NCI-H1436 (cell line): Measurements from ENCODE around the gene CCDC70.

ENCODE experiments used
- DNase-seq: peaks from one replicate; lab custom pipeline; 2025; lab: John Stamatoyannopoulos, UW

Gene CCDC70

GRCh38 chr13:51829568-51829899, 32.2 kb upstream of the CCDC70 start:
- DNase-seq = no peak

GRCh38 chr13:51831519-51831918, 30.2 kb upstream of the CCDC70 start:
- no peak for DNase-seq

GRCh38 chr13:51832471-51833152, 29.2 kb upstream of the CCDC70 start:
- no peak for DNase-seq

- DNase-seq = no peak
Observed at GRCh38 chr13:51833980-51834379, 27.8 kb upstream of the CCDC70 start.

- DNase-seq = no peak
Observed at GRCh38 chr13:51834581-51835171, 27.1 kb upstream of the CCDC70 start.

- no peak for DNase-seq
Observed at GRCh38 chr13:51837016-51837415, 24.8 kb upstream of the CCDC70 start.

- DNase-seq = no peak
Observed at GRCh38 chr13:51838240-51838846, 23.4 kb upstream of the CCDC70 start.

GRCh38 chr13:51839711-51840540, 21.8 kb upstream of the CCDC70 start:
- no peak for DNase-seq

- no peak for DNase-seq
Observed at GRCh38 chr13:51840917-51841316, 20.9 kb upstream of the CCDC70 start.

GRCh38 chr13:51841732-51842131, 20.0 kb upstream of the CCDC70 start:
- DNase-seq = no peak

GRCh38 chr13:51843529-51843928, 18.2 kb upstream of the CCDC70 start:
- no peak for DNase-seq

- no peak for DNase-seq
Observed at GRCh38 chr13:51844862-51845573, 16.8 kb upstream of the CCDC70 start, which contains the start of gene TMEM272. Gene TMEM272 (minus strand): TSS chr13:51845177. CDS start chr13:51838530, 6,647 bp downstream.

- no peak for DNase-seq
Observed at GRCh38 chr13:51845574-51846318, 16.0 kb upstream of the CCDC70 start.

GRCh38 chr13:51846756-51847155, 15.0 kb upstream of the CCDC70 start:
- no peak for DNase-seq

GRCh38 chr13:51848674-51849073, 13.1 kb upstream of the CCDC70 start:
- no peak for DNase-seq

- no peak for DNase-seq
Observed at GRCh38 chr13:51849145-51850101, 12.3 kb upstream of the CCDC70 start.

- DNase-seq = no peak
Observed at GRCh38 chr13:51856027-51856736, 5.6 kb upstream of the CCDC70 start.

- no peak for DNase-seq
Observed at GRCh38 chr13:51856998-51857397, 4.8 kb upstream of the CCDC70 start.

GRCh38 chr13:51858433-51859247, 3.1 kb upstream of the CCDC70 start:
- DNase-seq = no peak
